Esophagus muscularis mucosa (tissue), 4 donors: ENCODE data around the gene IMP4. TPM values are rescaled to one million over a fixed set of nuclear protein-coding genes. Genes with fewer than 3 reads are reported as not detected.

Source experiments
- DNase-seq: peaks from one replicate; pipeline ENCODE4 v3.0.0-alpha.2; 2017; ENCODE audit errors: extremely low spot score
- H3K27ac ChIP-seq, 4 donors: fragments of 200-600 bp; sonication (generic); replicated peaks in 1 of 4; 1 replicate in 3 of 4; 2 replicates in 1 of 4; pipeline ENCODE4 v1.5.1; 2016 to 2019; ENCODE audit warnings: mild to moderate bottlenecking in 1 of 4
- H3K27me3 ChIP-seq, 4 donors: fragments of 200-600 bp; sonication (generic); one replicate each; pipeline versions ENCODE4 v1.5.1 to v1.6.0; 2016 to 2019
- H3K36me3 ChIP-seq, 4 donors: fragments of 200-600 bp; sonication (generic); one replicate each; pipeline ENCODE4 v1.5.1; 2016 to 2019
- H3K4me1 ChIP-seq, 4 donors: fragments of 200-600 bp; sonication (generic); one replicate each; pipeline ENCODE4 v1.5.1; 2016 to 2019
- H3K4me3 ChIP-seq, 4 donors: fragments of 200-600 bp; sonication (generic); 1 replicate in 2 of 4; 2 replicates in 2 of 4; pipeline ENCODE4 v1.5.1; 2016 to 2019; ENCODE audit warnings: mild to moderate bottlenecking in 4 of 4, moderate library complexity in 1 of 4
- H3K9me3 ChIP-seq, 4 donors: fragments of 200-600 bp; sonication (generic); 1 replicate in 3 of 4; 2 replicates in 1 of 4; pipeline ENCODE4 v1.5.1; 2016 to 2019
- EP300 ChIP-seq: sonication (generic); formaldehyde crosslinking; IDR thresholded peaks from one replicate; pipeline ENCODE4 v1.6.1; 2017; ENCODE audit warnings: antibody characterized with exemption
- POLR2A ChIP-seq: fragments of 450-650 bp; IDR thresholded peaks from one replicate; pipeline ENCODE4 v1.6.1; 2017; ENCODE audit warnings: antibody characterized with exemption, moderate library complexity, mild to moderate bottlenecking, low read depth
- POLR2AphosphoS5 ChIP-seq, 2 donors: sonication (generic); formaldehyde crosslinking; IDR thresholded peaks; one replicate each; pipeline ENCODE4 v1.6.1; 2017; ENCODE audit warnings: antibody characterized with exemption in 2 of 2
- WGBS: methylation state at CpG from one replicate; pipeline ENCODE4 v1.1.5; 2018; 5-methylcytosine and 5-hydroxymethylcytosine counted together
- intact Hi-C: fragments of 100-400 bp; cut with DNase I; formaldehyde crosslinking; loops from one replicate; pipeline ENCODE4 v1.15.1; 2023
- total RNA-seq, 4 donors: library from RNA; depleted of rRNA; stranded (reverse); fragments of >200 nt; gene quantifications; one replicate each; pipeline versions ENCODE4 v1.1.0 to v1.2.1, GENCODE V29; 2016
- TF ChIP-seq, protein P1 (sequence below), 3 experiments: fragments of 200-600 bp in 2 of 3; fragments of 450-650 bp in 1 of 3; sonication (generic) in 2 of 3; IDR thresholded peaks; one replicate each; pipeline ENCODE4 v1.5.1; 2017 to 2019; ENCODE audit warnings: antibody characterized with exemption in 3 of 3, mild to moderate bottlenecking in 2 of 3, moderate library complexity in 1 of 3

The IMP4 gene, protein sequence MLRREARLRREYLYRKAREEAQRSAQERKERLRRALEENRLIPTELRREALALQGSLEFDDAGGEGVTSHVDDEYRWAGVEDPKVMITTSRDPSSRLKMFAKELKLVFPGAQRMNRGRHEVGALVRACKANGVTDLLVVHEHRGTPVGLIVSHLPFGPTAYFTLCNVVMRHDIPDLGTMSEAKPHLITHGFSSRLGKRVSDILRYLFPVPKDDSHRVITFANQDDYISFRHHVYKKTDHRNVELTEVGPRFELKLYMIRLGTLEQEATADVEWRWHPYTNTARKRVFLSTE
- 100 to 1,000 TPM in 3 of 4 donors, 10 to 100 TPM in 1; 94.7 to 139 (median 114) TPM for total RNA-seq

DNA sequence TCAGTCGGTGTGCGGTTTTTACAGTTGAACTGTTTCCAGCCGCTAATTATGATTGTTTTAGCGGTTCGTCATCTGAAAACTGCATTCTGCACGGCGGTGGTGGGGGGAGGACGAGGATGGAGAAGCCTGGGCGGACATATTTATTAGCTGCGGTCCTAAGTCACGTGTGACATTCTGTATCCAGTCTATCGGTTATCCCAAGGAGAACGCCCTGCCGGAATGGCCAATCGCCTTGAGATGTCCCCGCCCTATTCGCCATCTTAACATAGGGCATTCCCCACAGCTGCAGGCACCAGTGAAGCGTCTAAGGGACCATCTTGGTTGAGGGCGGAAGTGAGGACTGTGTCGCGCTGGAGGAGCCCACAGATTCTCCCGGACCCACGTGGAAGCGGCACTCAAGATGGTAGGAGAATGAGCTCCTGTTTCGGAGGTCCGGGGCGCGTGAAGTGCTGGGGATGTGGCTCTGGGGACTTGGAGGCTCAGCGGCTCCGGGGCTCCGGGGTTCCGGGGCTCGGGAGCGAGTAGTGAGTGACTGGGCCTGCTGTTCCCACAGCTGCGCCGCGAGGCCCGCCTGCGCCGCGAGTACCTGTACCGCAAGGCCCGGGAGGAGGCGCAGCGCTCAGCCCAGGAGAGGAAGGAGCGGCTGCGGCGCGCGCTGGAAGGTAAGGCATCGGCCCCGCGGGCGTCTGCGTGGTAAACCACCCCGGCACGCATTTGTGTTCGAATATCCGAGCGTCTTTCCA, at the start of gene IMP4:
IMP4 (plus strand) TSS at position 365 of the 743 bp plus-strand sequence; CDS start at position 401, 36 bp downstream.
- Histone ChIP-seq H3K4me3 (peak within 1 kb of the TSS; percentile 81 to 92 (median 84)), H3K36me3 (peaks cover 29 to 60% (median 54%) of the 10 kb centered on the region in 4 donors), H3K27ac (peak within 1 kb of the TSS; percentile 81 to 95 (median 92)), H3K27me3 (no peaks in the 10 kb centered on the region), H3K9me3 (no peaks in the 10 kb centered on the region), H3K4me1 (peaks cover 22 to 30% (median 26%) of the 10 kb centered on the region in 4 donors)
- under 1% methylated on average over 47 of the region's 60 CpGs for WGBS
- peak; percentile 99 for DNase-seq
- TF ChIP-seq EP300 (no peak), POLR2AphosphoS5 (IDR thresholded peaks at IDR 0.05) (peak; percentile 77 to 78)
- TF ChIP-seq, protein P1, sequence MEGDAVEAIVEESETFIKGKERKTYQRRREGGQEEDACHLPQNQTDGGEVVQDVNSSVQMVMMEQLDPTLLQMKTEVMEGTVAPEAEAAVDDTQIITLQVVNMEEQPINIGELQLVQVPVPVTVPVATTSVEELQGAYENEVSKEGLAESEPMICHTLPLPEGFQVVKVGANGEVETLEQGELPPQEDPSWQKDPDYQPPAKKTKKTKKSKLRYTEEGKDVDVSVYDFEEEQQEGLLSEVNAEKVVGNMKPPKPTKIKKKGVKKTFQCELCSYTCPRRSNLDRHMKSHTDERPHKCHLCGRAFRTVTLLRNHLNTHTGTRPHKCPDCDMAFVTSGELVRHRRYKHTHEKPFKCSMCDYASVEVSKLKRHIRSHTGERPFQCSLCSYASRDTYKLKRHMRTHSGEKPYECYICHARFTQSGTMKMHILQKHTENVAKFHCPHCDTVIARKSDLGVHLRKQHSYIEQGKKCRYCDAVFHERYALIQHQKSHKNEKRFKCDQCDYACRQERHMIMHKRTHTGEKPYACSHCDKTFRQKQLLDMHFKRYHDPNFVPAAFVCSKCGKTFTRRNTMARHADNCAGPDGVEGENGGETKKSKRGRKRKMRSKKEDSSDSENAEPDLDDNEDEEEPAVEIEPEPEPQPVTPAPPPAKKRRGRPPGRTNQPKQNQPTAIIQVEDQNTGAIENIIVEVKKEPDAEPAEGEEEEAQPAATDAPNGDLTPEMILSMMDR (IDR thresholded peaks at IDR 0.05): peak in 2 of 3 experiments; percentile 16 to 39
- intact Hi-C loops: no loop called here

DNA sequence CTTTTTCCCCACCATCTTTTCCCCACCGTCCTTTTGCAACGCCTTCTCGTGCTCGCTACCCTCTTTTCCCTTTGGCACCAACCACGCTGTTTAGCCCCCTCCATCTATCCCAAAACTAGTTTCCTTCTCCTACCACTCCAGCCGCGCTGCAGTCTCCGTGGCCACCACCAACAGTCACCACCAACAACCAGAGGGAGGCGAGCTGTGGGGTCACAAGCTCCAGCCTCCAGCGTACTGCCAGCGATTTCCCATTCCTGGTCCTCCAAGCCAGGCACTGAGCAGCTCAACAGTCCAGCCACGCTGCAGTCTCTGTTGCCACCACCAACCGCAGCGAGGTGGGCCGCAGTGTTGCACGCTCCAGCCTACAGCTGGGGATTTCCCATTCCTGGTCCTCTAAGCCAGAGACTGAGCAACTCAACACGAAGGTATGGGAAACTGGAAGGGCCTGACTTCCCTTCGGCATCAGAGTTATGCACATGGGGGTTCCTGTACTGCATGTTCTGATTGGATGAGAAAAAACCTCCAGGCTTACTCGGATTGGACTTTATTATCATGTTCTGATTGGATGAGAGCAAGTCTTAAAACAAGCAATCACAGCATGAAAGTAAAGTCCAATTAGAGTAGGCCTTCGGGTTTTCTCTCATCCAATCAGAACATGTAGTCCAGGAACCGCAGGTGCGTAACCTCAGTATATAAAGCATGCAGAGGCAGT, 42.3 kb upstream of the IMP4 start:
- WGBS: 74% methylated on average over 22 of the region's 22 CpGs
- Histone ChIP-seq H3K4me1 (no peaks in the 10 kb centered on the region), H3K27ac (no peak overlapping the region), H3K27me3 (peaks cover 0 to 36% (median 0%) of the 10 kb centered on the region in 4 donors), H3K9me3 (no peaks in the 10 kb centered on the region), H3K4me3 (no peak overlapping the region), H3K36me3 (no peaks in the 10 kb centered on the region)
- no peak for TF ChIP-seq POLR2A
- no peak for TF ChIP-seq EP300
- TF ChIP-seq POLR2AphosphoS5 (IDR thresholded peaks at IDR 0.05): no peak
- TF ChIP-seq, protein P1 (IDR thresholded peaks at IDR 0.05): no peak
- intact Hi-C loops: no loop called here
- DNase-seq: no peak

DNA sequence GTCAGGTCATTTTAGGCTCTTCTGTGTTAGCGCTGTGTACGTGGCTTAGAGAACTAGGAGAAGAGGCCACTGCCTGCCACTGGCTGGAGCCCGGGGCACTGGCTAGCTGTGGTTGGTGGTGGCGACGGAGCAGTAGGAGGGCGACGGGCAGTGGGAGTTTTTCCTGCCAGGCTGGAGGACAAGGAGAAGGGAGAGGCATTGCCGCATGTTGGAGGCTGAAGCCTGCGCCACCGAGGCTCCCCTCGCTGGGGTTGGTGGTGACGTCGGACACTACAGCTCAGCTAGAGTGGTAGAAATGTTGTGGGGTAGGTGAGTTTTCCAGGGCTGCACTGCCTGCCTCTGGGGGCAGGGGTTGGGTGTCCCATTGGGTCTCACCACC, 41.7 kb upstream of the IMP4 start:
- Histone ChIP-seq H3K4me1 (no peaks in the 10 kb centered on the region), H3K27me3 (peaks cover 0 to 33% (median 0%) of the 10 kb centered on the region in 4 donors), H3K9me3 (no peaks in the 10 kb centered on the region), H3K4me3 (no peak overlapping the region), H3K36me3 (no peaks in the 10 kb centered on the region), H3K27ac (no peak overlapping the region)
- DNase-seq: no peak
- intact Hi-C loops: no loop called here
- whole genome bisulfite sequencing: 89% methylated on average over 8 of the region's 13 CpGs
- TF ChIP-seq, protein P1 (IDR thresholded peaks at IDR 0.05): no peak
- TF ChIP-seq POLR2AphosphoS5 (IDR thresholded peaks at IDR 0.05): no peak
- TF ChIP-seq POLR2A: no peak
- no peak for TF ChIP-seq EP300

DNA sequence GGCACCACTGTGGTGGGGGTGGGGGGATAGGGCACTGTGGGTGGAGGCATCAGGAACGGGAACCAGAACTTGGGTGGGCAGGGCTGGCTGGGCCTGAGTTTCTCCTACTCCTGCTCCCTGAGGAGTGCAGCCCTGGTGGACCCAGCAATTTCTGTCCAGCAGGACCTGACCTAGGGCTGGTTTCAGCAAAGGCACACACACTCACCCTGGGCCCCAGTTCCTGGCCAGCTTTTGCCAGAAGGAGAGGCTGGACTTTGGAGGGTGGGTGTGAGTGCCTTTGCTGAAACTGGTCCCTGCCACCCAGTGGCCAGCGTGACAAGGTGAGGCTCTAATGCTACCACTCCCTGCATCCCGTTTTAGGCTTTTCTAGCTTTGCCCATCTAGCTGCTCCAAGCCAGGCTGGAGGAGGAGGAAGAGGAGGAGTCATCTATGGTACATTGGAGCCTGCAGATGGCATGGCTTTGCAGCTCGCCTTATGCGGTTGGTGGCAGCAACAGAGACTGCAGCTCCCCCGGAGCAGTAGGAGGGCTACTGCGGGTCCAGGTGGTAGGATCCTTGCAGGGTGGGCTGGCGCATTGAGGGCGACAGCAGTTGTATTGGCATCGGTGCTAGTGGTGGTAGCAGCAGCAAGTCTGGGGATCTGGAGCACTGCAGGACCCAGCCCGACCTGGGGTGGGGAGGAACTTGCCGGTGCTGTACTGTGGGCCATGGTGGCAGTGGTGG, 40.4 kb upstream of the IMP4 start:
- 83% methylated on average over 7 of the region's 12 CpGs for WGBS
- TF ChIP-seq, protein P1 (IDR thresholded peaks at IDR 0.05): no peak
- no peak for TF ChIP-seq POLR2A
- H3K4me3 ChIP-seq: no peak overlapping the region
- DNase-seq: no peak
- H3K36me3 ChIP-seq: no peaks in the 10 kb centered on the region
- H3K9me3 ChIP-seq: no peaks in the 10 kb centered on the region
- no peaks in the 10 kb centered on the region for H3K4me1 ChIP-seq
- intact Hi-C loops: no loop called here
- peaks cover 0 to 30% (median 0%) of the 10 kb centered on the region in 4 donors for H3K27me3 ChIP-seq
- H3K27ac ChIP-seq: no peak overlapping the region
